ENCODE data around the gene LIMD2.
"Not testable (repeated sequence)": the region's sequence is repeated elsewhere in the genome, so short reads cannot be mapped to it uniquely, and the experiment has no call there.

Gene LIMD2
- total RNA-seq = 333 to 546 (median 455) reads per million in 3 donors

- H3K4me1 ChIP-seq (ENCODE audit: control insufficient read depth, insufficient read depth, low read length, poor library complexity, severe bottlenecking) = peaks cover 75% of the 10 kb centered on the region
- H3K27ac ChIP-seq (ENCODE audit: insufficient read depth, low read length, poor library complexity, severe bottlenecking) = peak within 1 kb of the TSS; percentile 86
- no peaks in the 10 kb centered on the region for H3K9me3 ChIP-seq (ENCODE audit: control insufficient read depth, low read length)
- no peaks in the 10 kb centered on the region for H3K27me3 ChIP-seq (replicated peaks; ENCODE audit: control insufficient read depth, insufficient read depth, low read length, poor library complexity, severe bottlenecking)
- peaks cover 31% of the 10 kb centered on the region for H3K36me3 ChIP-seq (ENCODE audit: control insufficient read depth, insufficient read depth, low read length)
- peak within 1 kb of the TSS; percentile 80 for H3K4me3 ChIP-seq (ENCODE audit: insufficient read depth, low read depth, low read length, poor library complexity, severe bottlenecking)
- peak; percentile 77 to 79 (median 78) for DNase-seq
Measured at GRCh38 chr17:63699638-63700527, at the start of gene LIMD2. Gene LIMD2, minus strand, starts transcription at chr17:63700125. Its CDS starts 827 bp downstream, at chr17:63699298.

GRCh38 chr17:63741408-63742173 lies 41.7 kb upstream of the LIMD2 start, which contains the start of gene STRADA:
Gene STRADA, minus strand, starts transcription at chr17:63741799. Its CDS starts 13,430 bp downstream, at chr17:63728369.
- H3K4me3 ChIP-seq (ENCODE audit: insufficient read depth, low read depth, low read length, poor library complexity, severe bottlenecking) = peak within 1 kb of the TSS; percentile 74
- H3K27ac ChIP-seq (ENCODE audit: insufficient read depth, low read length, poor library complexity, severe bottlenecking) = peak within 1 kb of the TSS; percentile 91
- peak; percentile 97 to 98 (median 97) for DNase-seq
- H3K4me1 ChIP-seq (ENCODE audit: control insufficient read depth, insufficient read depth, low read length, poor library complexity, severe bottlenecking) = peaks cover 8% of the 10 kb centered on the region
- H3K9me3 ChIP-seq (ENCODE audit: control insufficient read depth, low read length) = no peaks in the 10 kb centered on the region
- no peaks in the 10 kb centered on the region for H3K36me3 ChIP-seq (ENCODE audit: control insufficient read depth, insufficient read depth, low read length)
- no peaks in the 10 kb centered on the region for H3K27me3 ChIP-seq (replicated peaks; ENCODE audit: control insufficient read depth, insufficient read depth, low read length, poor library complexity, severe bottlenecking)

- Histone ChIP-seq H3K9me3 (ENCODE audit: control insufficient read depth, low read length) (no peaks in the 10 kb centered on the region), H3K27ac (ENCODE audit: insufficient read depth, low read length, poor library complexity, severe bottlenecking) (peak overlapping the region; percentile 91), H3K36me3 (ENCODE audit: control insufficient read depth, insufficient read depth, low read length) (no peaks in the 10 kb centered on the region), H3K4me1 (ENCODE audit: control insufficient read depth, insufficient read depth, low read length, poor library complexity, severe bottlenecking) (peaks cover 8% of the 10 kb centered on the region), H3K4me3 (ENCODE audit: insufficient read depth, low read depth, low read length, poor library complexity, severe bottlenecking) (peak overlapping the region; percentile 74), H3K27me3 (replicated peaks; ENCODE audit: control insufficient read depth, insufficient read depth, low read length, poor library complexity, severe bottlenecking) (no peaks in the 10 kb centered on the region)
- no peak for DNase-seq
Measured at GRCh38 chr17:63741143-63741407, 41.1 kb upstream of the LIMD2 start.

GRCh38 chr17:63740464-63741142 lies 40.7 kb upstream of the LIMD2 start:
- Histone ChIP-seq H3K27me3 (replicated peaks; ENCODE audit: control insufficient read depth, insufficient read depth, low read length, poor library complexity, severe bottlenecking) (no peaks in the 10 kb centered on the region), H3K4me1 (ENCODE audit: control insufficient read depth, insufficient read depth, low read length, poor library complexity, severe bottlenecking) (peaks cover 8% of the 10 kb centered on the region), H3K4me3 (ENCODE audit: insufficient read depth, low read depth, low read length, poor library complexity, severe bottlenecking) (peak overlapping the region; percentile 74), H3K9me3 (ENCODE audit: control insufficient read depth, low read length) (no peaks in the 10 kb centered on the region), H3K36me3 (ENCODE audit: control insufficient read depth, insufficient read depth, low read length) (no peaks in the 10 kb centered on the region), H3K27ac (ENCODE audit: insufficient read depth, low read length, poor library complexity, severe bottlenecking) (peak overlapping the region; percentile 91)
- DNase-seq = no peak

GRCh38 chr17:63735691-63736090 lies 35.8 kb upstream of the LIMD2 start:
- Histone ChIP-seq H3K4me3 (ENCODE audit: insufficient read depth, low read depth, low read length, poor library complexity, severe bottlenecking) (no peak overlapping the region), H3K27me3 (replicated peaks; ENCODE audit: control insufficient read depth, insufficient read depth, low read length, poor library complexity, severe bottlenecking) (no peaks in the 10 kb centered on the region)
- no peak for DNase-seq

GRCh38 chr17:63722403-63722802 lies 22.5 kb upstream of the LIMD2 start:
- Histone ChIP-seq H3K9me3 (ENCODE audit: control insufficient read depth, low read length) (no peaks in the 10 kb centered on the region), H3K27me3 (replicated peaks; ENCODE audit: control insufficient read depth, insufficient read depth, low read length, poor library complexity, severe bottlenecking) (no peaks in the 10 kb centered on the region), H3K27ac (ENCODE audit: insufficient read depth, low read length, poor library complexity, severe bottlenecking) (no peak overlapping the region), H3K4me1 (ENCODE audit: control insufficient read depth, insufficient read depth, low read length, poor library complexity, severe bottlenecking) (no peaks in the 10 kb centered on the region), H3K36me3 (ENCODE audit: control insufficient read depth, insufficient read depth, low read length) (peaks cover 4% of the 10 kb centered on the region), H3K4me3 (ENCODE audit: insufficient read depth, low read depth, low read length, poor library complexity, severe bottlenecking) (no peak overlapping the region)
- DNase-seq = no peak

More at GRCh38 chr17:63735691-63736090, 35.8 kb upstream of the LIMD2 start:
- H3K9me3 ChIP-seq (ENCODE audit: control insufficient read depth, low read length) = no peaks in the 10 kb centered on the region
- peaks cover 7% of the 10 kb centered on the region for H3K4me1 ChIP-seq (ENCODE audit: control insufficient read depth, insufficient read depth, low read length, poor library complexity, severe bottlenecking)
- no peak overlapping the region for H3K27ac ChIP-seq (ENCODE audit: insufficient read depth, low read length, poor library complexity, severe bottlenecking)
- H3K36me3 ChIP-seq (ENCODE audit: control insufficient read depth, insufficient read depth, low read length) = no peaks in the 10 kb centered on the region

GRCh38 chr17:63720194-63720593 lies 20.3 kb upstream of the LIMD2 start:
- H3K36me3 ChIP-seq (ENCODE audit: control insufficient read depth, insufficient read depth, low read length); H3K4me3 ChIP-seq (ENCODE audit: insufficient read depth, low read depth, low read length, poor library complexity, severe bottlenecking); H3K4me1 ChIP-seq (ENCODE audit: control insufficient read depth, insufficient read depth, low read length, poor library complexity, severe bottlenecking); H3K27me3 ChIP-seq (replicated peaks; ENCODE audit: control insufficient read depth, insufficient read depth, low read length, poor library complexity, severe bottlenecking); H3K9me3 ChIP-seq (ENCODE audit: control insufficient read depth, low read length); H3K27ac ChIP-seq (ENCODE audit: insufficient read depth, low read length, poor library complexity, severe bottlenecking); DNase-seq: not testable (repeated sequence)

- Histone ChIP-seq H3K9me3 (ENCODE audit: control insufficient read depth, low read length) (no peaks in the 10 kb centered on the region), H3K4me1 (ENCODE audit: control insufficient read depth, insufficient read depth, low read length, poor library complexity, severe bottlenecking) (no peaks in the 10 kb centered on the region), H3K4me3 (ENCODE audit: insufficient read depth, low read depth, low read length, poor library complexity, severe bottlenecking) (no peak overlapping the region), H3K27ac (ENCODE audit: insufficient read depth, low read length, poor library complexity, severe bottlenecking) (no peak overlapping the region), H3K36me3 (ENCODE audit: control insufficient read depth, insufficient read depth, low read length) (no peaks in the 10 kb centered on the region), H3K27me3 (replicated peaks; ENCODE audit: control insufficient read depth, insufficient read depth, low read length, poor library complexity, severe bottlenecking) (no peaks in the 10 kb centered on the region)
- DNase-seq = no peak
Measured at GRCh38 chr17:63718988-63719387, 19.1 kb upstream of the LIMD2 start.

GRCh38 chr17:63716426-63716825 lies 16.5 kb upstream of the LIMD2 start:
- Histone ChIP-seq H3K9me3 (ENCODE audit: control insufficient read depth, low read length) (no peaks in the 10 kb centered on the region), H3K4me1 (ENCODE audit: control insufficient read depth, insufficient read depth, low read length, poor library complexity, severe bottlenecking) (no peaks in the 10 kb centered on the region), H3K27ac (ENCODE audit: insufficient read depth, low read length, poor library complexity, severe bottlenecking) (no peak overlapping the region), H3K36me3 (ENCODE audit: control insufficient read depth, insufficient read depth, low read length) (no peaks in the 10 kb centered on the region), H3K27me3 (replicated peaks; ENCODE audit: control insufficient read depth, insufficient read depth, low read length, poor library complexity, severe bottlenecking) (no peaks in the 10 kb centered on the region), H3K4me3 (ENCODE audit: insufficient read depth, low read depth, low read length, poor library complexity, severe bottlenecking) (no peak overlapping the region)
- no peak for DNase-seq

All from effector memory CD4-positive, alpha-beta T cell (primary cell).